Erythroblast (primary cell): ENCODE measurements around the gene STK10.

ENCODE experiments used
- GATA1 ChIP-seq: IDR thresholded peaks from 2 replicates; pipeline ENCODE4 v1.6.1; 2011; ENCODE audit warnings: low read depth, mild to moderate bottlenecking, control low read depth, low read length, moderate library complexity
- POLR2A ChIP-seq: IDR thresholded peaks from 2 replicates; pipeline ENCODE4 v1.6.1; 2011; ENCODE audit warnings: mild to moderate bottlenecking, low read length

GRCh38 chr5:172063463-172064235 lies 124.4 kb downstream of the STK10 start:
- no peak for TF ChIP-seq POLR2A
- no peak for TF ChIP-seq GATA1
